Measurements from ENCODE around the gene CD48. TPM values are rescaled to one million over a fixed set of nuclear protein-coding genes. Genes with fewer than 3 reads are reported as not detected.

CD48 gene
- total and polyA plus RNA-seq, 2 of the 4 experiments (the other 2 are of a cell fraction), result not detected

DNA sequence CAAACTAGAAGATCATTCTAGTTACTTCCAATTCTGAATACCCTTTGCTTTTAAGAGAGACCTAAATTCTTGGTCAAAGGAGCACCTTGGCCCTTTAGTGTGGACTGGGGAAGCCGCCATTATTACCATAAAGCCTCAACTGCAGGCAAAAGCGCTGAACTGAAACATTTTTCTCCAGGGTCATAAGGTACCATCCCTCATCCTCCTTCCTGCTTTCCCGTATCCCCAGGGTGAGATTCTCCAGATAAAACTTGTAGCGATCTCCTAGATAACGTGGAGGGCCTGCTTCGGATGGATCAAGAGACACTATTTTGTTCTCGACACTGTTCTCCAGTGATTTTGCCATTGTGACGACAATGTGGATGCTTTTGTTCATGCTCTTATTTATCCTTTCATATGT is 74.6 kb downstream of the CD48 start:
- in situ Hi-C loops (cut with MboI; ENCODE audit: low sequenced_read_pairs) (no loop called here), dilution Hi-C loops (cut with HindIII; ENCODE audit: low sequenced_read_pairs, unreplicated experiment) (no loop called here), intact Hi-C loops (cut with micrococcal nuclease) (no loop called here)
- Histone ChIP-seq H3K79me1 (ENCODE audit: low read depth in 1 of 2, low read length in 2 of 2) (no peaks in the 10 kb centered on the region), H2BK15ac (ENCODE audit: low read depth, low read length) (no peak overlapping the region), H3K14ac (replicated peaks; ENCODE audit: low read depth, low read length) (no peak overlapping the region), H4K5ac (ENCODE audit: low read depth, low read length) (no peak overlapping the region), H2BK20ac (ENCODE audit: low read depth, low read length) (no peak overlapping the region), H3K4me2 (ENCODE audit: low read depth, low read length) (no peak overlapping the region), H4K91ac (ENCODE audit: insufficient read depth, low read depth, low read length) (no peak overlapping the region), H3K27ac (ENCODE audit: insufficient read depth, low read length) (no peak overlapping the region), H3K9me1 (ENCODE audit: insufficient read depth, low read length) (no peaks in the 10 kb centered on the region), H3K9me3 (ENCODE audit: control insufficient read depth, insufficient read depth, low read length) (no peaks in the 10 kb centered on the region), H3K27me3 (ENCODE audit: control insufficient read depth, insufficient read depth, low read length) (no peaks in the 10 kb centered on the region), H3K4ac (ENCODE audit: low read depth, low read length) (no peak overlapping the region), H3K18ac (ENCODE audit: low read depth, low read length) (no peak overlapping the region), H4K20me1 (ENCODE audit: insufficient read depth, low read length) (no peaks in the 10 kb centered on the region), H2AK5ac (ENCODE audit: low read depth, low read length) (no peak overlapping the region), H2BK120ac (ENCODE audit: low read depth, low read length) (no peak overlapping the region), H3K23ac (ENCODE audit: low read depth, low read length) (no peak overlapping the region), H3K9ac (ENCODE audit: low read depth, low read length) (no peak overlapping the region), H3K36me3 (ENCODE audit: control insufficient read depth, insufficient read depth, low read length) (no peaks in the 10 kb centered on the region), H3K56ac (ENCODE audit: extremely low read depth, insufficient read depth, low read length) (no peak overlapping the region), H2BK5ac (ENCODE audit: low read depth, low read length, poor library complexity, severe bottlenecking) (no peak overlapping the region), H3K4me3 (ENCODE audit: insufficient read depth, low read depth, low read length) (no peak overlapping the region), H2AFZ (replicated peaks; ENCODE audit: low read length, poor library complexity) (no peak overlapping the region), H4K8ac (ENCODE audit: low read depth in 2 of 2, low read length in 2 of 2) (no peak overlapping the region), H3K4me1 (ENCODE audit: control insufficient read depth, insufficient read depth, low read length) (no peaks in the 10 kb centered on the region), H2AK9ac (replicated peaks; ENCODE audit: low read depth, low read length, poor library complexity) (no peak overlapping the region)
- DNase-seq, result no peak
- no peak for ATAC-seq (ENCODE audit: low read depth)
- no TSS peak for BruUV-seq (replicated peaks)
- TF ChIP-seq CTCF (conservative IDR thresholded peaks at IDR 0.05; ENCODE audit: low read depth, low read length), result no peak
- no peak for TF ChIP-seq NFE2L2 (IDR thresholded peaks at IDR 0.05; ENCODE audit: low read depth, low read length)
- TF ChIP-seq RCOR1 (IDR thresholded peaks at IDR 0.05; ENCODE audit: insufficient replicate concordance, low read length), result no peak
- no peak for TF ChIP-seq MAZ (IDR thresholded peaks at IDR 0.05; ENCODE audit: borderline replicate concordance, low read depth, low read length)
- no peak for TF ChIP-seq SMC3 (IDR thresholded peaks at IDR 0.05; ENCODE audit: low read depth, low read length)
- TF ChIP-seq, protein P1, sequence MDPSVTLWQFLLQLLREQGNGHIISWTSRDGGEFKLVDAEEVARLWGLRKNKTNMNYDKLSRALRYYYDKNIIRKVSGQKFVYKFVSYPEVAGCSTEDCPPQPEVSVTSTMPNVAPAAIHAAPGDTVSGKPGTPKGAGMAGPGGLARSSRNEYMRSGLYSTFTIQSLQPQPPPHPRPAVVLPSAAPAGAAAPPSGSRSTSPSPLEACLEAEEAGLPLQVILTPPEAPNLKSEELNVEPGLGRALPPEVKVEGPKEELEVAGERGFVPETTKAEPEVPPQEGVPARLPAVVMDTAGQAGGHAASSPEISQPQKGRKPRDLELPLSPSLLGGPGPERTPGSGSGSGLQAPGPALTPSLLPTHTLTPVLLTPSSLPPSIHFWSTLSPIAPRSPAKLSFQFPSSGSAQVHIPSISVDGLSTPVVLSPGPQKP (IDR thresholded peaks at IDR 0.05; ENCODE audit: borderline replicate concordance, low read depth, low read length), result no peak
- no peak for TF ChIP-seq CEBPB (IDR thresholded peaks at IDR 0.05; ENCODE audit: low read depth, low read length)
- WGBS, 2 experiments (ENCODE audit: extremely low coverage in 2 of 2, insufficient read length in 1 of 2), result 73% methylated on average over 3 of the region's 8 CpGs; no CpG with 5 or more reads in 1 of the 2 experiments
- ChIA-PET POLR2A (ENCODE audit: unreplicated experiment) (no interaction called here), CTCF (no interaction called here)
